Left colon (tissue), 2 donors: ENCODE measurements around the gene MANF. TPM values are rescaled to one million over a fixed set of nuclear protein-coding genes. Genes with fewer than 3 reads are reported as not detected.
"Not testable (repeated sequence)": the region's sequence is repeated elsewhere in the genome, so short reads cannot be mapped to it uniquely, and the experiment has no call there.

Experiments used
- ATAC-seq: fragments of 200-7000 bp; cut with Tn5 transposase; one replicate; pipeline ENCODE4 v1.9.1; 2020; ENCODE audit warnings: mild to moderate bottlenecking, moderate library complexity
- DNase-seq, 2 donors: peaks; one replicate each; pipeline ENCODE4 v3.0.0-alpha.2; 2020
- intact Hi-C, 2 donors: fragments of 100-400 bp; cut with DNase I in 1 of 2; cut with micrococcal nuclease in 1 of 2; formaldehyde crosslinking; loops; one replicate each; pipeline versions ENCODE4 v1.11.2 to v1.14.0; 2022; cut with DNase I, micrococcal nuclease
- total RNA-seq, 2 donors: library from RNA; stranded (reverse); fragmentation: NEBNext Ultra II Directional; extraction: Animal tissue kit (Norgen Biotek cat#: 25700); gene quantifications; one replicate each; pipeline ENCODE4 v1.2.1, GENCODE V29; 2021
- donor health status: DM: no; HTN: no; CAD: no.
- donor health status: DM: yes; HTN: yes; CAD: no.

The MANF gene
- total RNA-seq, 2 donors from 2014 or later, result 62.7 to 83.4 TPM

DNA sequence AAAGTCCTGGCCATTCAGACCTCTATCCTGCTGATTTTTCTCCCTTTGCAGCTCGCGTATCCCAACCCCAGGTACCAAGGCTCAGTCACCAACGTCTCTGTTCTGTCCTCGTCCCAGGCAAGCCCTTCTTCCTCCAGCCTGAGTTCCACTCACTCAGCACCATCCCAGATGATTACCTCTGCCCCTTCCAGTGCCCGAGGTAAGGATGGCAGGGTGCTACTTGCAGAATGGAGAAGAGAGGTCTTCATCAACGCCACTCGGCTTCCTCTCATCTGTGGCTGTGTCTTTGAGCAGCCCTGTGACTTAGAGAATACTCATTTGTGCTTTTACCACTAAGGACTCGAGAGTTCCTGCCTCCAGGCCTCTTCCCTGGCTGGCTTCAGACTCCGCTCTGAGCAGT is 22.6 kb upstream of the MANF start:
- DNase-seq (no peak), ATAC-seq (no peak)
- intact Hi-C loops, result no loop called here

DNA sequence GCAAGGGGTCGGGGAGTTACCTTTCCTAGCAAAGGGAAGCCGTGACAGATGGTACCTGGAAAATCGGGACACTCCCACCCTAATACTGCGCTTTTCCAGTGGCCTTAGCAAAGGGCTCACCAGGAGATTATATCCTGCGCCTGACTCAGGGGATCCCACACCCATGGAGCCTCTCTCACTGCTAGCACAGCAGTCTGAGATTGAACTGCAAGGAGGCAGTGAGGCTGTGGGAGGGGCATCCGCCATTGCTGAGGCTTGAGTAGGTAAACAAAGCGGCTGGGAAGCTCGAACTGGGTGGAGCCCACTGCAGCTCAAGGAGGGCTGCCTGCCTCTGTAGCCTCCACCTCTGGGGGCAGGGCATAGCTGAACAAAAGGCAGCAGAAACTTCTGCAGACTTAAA is 16.8 kb upstream of the MANF start:
- DNase-seq, ATAC-seq, intact Hi-C loops: not testable (repeated sequence)

DNA sequence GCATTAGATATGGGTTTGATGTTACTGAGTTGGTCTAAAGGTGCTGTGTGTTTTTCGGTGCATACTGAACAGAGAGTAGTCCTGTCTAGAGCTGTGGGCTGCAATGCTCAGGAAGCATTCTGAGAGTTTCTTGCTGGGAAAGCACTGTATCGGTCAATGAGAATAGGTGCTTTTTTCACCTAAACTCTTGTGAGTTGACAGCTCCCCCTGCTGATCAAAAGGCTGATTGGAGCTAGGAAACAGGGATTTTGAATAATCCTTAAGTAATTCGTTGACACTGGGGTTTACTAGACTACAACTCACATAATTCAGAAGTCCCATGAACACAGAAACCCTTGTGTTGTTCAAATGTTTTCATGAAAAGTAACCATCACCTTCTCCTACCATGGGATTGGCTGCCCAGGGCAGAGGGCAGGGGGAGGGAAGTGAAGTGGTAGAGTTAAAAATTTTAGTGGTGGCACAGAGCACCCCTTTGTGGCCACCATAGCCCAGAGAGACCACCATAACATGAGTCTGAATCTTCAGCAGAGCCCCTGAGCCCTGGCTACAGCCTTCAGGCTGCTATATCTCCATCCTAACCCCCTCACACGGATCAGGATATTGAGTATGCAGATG is 13.0 kb upstream of the MANF start:
- ATAC-seq (peak; percentile 66), DNase-seq (peak; percentile 25 to 70)
- intact Hi-C loops, result no loop called here

DNA sequence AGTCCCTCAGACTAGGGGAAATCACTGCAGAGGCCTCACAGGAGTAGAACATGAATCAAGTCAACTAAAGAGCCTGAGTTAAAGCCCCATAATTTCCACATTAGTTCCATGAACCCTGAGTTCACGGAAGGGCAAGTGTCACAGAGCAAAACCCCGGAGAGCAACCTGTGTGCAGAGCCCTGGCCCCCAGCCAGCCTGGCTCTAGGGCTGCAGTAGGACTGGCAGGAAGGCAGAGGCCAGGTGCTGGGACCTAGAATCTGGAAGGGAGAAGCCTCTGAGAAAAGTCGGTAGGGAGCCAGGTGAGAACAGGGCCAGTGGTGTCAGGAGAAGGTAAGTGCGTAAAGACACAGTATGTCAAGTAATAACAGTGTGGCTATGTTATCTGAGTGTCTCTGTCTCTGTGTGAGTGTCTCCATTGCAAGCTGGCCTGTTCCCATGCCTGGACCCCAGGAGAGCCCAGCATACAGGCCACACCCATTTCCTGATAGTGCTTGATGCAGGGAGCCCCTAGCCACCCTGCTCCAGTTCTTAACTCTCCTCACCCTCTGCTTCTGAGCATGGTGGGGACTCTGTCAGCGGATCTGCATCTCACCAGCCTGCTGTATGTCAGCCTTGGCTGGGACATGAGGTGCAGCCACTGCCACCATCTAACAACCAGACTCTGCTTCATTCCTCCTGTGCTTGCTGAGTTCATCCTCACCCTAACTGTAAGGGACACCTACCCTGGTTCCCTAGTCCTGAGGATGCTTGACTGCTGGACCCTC is 11.3 kb upstream of the MANF start:
- intact Hi-C loops, result no loop called here
- DNase-seq, result peak in 1 of 2 donors; percentile 2
- ATAC-seq, result no peak

- no peak for ATAC-seq
- peak in 1 of 2 donors; percentile 4 for DNase-seq
Observed at GRCh38 chr3:51374456-51374855, 10.6 kb upstream of the MANF start.

DNA sequence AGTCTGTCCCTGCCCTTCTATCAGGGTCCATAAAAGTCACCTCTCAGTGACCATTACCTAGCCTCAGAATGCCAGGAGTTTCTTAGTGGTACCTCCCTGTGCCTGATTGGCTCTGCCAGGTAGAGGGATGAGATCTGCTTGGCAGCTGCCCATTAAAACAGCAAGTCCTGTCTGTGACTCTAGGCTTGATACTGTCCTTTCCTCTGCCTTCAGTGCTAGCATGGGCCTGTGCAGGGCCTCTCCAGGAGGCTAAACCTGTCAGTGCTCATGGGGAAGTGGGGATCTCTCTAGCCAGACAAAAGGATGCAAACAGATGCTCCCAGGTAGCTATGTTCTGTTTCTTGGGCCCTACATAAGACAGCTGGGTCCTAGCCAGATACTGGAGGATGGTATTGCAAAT is 10.0 kb upstream of the MANF start:
- no peak for DNase-seq
- intact Hi-C loops, result no loop called here
- no peak for ATAC-seq

More at GRCh38 chr3:51374456-51374855, 10.6 kb upstream of the MANF start:
- intact Hi-C loops, result no loop called here

GRCh38 chr3:51375571-51375970 is 9.5 kb upstream of the MANF start:
- DNase-seq (peak in 1 of 2 donors; percentile 12), ATAC-seq (no peak)
- intact Hi-C loops, result no loop called here

DNA sequence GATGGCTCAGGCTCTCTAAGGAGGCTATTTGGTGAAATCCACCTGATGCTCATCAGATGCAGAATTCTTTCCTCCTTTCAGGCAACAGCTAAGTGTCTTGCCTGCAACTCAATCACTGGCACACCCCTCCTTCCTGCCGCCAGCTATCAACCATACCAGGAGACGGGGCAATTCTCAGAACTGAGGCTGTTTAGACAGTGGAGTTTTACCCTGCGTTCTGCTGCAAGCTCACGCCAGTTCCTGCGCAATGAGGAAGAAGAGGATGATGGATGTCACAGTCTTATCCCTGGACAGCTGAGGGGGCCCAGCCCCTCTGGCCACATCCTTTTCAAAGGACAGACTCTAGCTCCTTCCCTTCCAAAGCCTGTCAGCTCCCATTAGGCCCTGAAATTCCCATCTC is 7.0 kb upstream of the MANF start:
- no peak for ATAC-seq
- no peak for DNase-seq
- intact Hi-C loops, result no loop called here

DNA sequence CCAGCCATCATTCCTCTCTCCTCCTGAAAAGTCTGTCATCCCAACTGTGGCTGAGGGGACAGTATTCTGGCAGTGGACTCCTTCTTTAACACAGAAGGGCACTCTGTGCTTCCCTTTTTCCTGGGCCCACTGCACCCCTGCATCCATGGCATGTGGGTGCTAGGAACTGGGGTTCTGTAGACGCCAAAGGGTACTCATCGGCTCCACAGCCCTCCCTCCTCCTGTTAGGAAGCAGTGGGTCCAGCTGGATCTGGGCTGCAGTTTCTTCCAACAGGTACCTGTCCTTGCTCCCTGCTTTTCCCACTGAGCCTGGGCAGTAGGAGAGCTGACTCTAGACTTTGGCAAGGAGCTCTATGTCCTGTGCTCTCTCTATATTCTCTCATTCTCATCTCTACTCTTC is 6.4 kb upstream of the MANF start:
- no peak for ATAC-seq
- no peak for DNase-seq
- intact Hi-C loops, result no loop called here

DNA sequence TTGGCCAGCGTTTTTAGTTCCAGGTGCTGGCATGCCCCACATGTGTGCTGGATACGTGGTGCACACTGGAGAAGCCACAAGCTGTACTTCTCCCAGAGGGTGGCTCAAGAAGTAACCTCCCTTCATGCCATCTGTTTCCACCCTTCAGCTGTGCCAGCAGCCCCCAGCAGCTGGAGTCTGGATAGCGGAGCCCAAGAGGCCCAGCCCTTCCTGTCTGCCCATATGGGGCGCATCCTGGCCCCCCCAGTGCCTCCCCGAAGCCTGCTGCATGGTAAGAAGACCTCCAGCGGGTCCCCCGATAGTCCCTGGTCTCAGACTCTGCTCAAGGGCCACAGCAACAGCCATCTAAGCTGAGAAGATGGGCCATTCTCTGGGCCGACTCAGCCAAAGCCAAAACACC is 5.8 kb upstream of the MANF start:
- no peak for ATAC-seq
- intact Hi-C loops, result no loop called here
- no peak for DNase-seq

DNA sequence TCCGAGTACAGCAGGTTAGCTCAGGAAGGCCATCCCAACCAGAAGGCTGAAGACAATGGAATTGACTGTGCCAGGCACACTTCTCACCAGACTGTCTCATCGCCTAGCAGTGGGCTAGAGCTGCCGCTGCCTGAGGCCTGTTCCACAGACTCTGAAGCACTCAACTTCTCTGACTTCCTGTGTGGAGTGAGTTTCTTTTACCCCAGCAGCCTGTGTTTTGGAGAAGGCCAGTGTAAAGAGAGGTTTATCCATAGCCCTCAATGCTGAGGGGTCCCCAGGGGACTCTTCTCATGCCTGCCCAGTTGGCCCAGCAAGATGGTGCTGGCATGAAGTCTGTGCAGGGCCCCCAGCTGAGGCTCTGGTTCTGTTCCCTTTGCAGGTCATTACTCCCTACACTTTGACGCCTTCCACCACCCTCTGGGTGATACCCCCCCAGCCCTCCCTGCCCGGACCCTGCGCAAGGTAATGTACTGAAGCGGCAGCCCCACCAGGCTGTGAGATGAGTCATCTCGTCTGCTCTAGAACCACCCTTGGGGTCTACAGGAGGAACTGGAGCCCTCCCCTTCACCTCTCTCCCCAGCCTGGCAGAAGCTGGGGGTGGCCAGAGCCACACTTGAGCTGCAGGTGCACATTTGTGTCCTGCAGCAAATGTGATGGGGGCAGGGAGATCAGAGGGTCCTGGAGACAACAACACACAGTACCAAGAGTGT is 5.2 kb upstream of the MANF start:
- DNase-seq (no peak), ATAC-seq (no peak)
- intact Hi-C loops, result no loop called here

GRCh38 chr3:51380601-51381332 is 4.3 kb upstream of the MANF start:
- intact Hi-C loops, result no loop called here
- DNase-seq (no peak), ATAC-seq (no peak)

DNA sequence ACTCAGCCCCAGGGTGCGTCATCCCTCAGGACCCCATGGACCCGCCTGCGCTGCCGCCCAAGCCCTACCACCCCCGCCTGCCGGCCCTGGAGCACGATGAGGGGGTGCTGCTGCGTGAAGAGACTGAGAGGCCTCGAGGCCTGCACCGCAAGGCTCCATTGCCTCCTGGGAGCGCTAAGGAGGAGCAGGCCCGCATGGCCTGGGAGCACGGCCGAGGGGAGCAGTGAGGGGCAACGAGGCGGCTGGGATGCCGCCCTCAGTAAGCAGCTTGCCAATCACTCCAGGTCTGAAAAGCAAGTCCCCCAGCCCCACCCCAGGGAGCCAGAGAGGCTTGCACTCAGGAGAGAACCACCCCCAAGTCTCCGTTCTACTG is 3.8 kb upstream of the MANF start:
- intact Hi-C loops, result no loop called here
- DNase-seq (no peak), ATAC-seq (no peak)

GRCh38 chr3:51382076-51382745 is 2.9 kb upstream of the MANF start:
- DNase-seq (no peak), ATAC-seq (no peak)
- intact Hi-C loops, result no loop called here

DNA sequence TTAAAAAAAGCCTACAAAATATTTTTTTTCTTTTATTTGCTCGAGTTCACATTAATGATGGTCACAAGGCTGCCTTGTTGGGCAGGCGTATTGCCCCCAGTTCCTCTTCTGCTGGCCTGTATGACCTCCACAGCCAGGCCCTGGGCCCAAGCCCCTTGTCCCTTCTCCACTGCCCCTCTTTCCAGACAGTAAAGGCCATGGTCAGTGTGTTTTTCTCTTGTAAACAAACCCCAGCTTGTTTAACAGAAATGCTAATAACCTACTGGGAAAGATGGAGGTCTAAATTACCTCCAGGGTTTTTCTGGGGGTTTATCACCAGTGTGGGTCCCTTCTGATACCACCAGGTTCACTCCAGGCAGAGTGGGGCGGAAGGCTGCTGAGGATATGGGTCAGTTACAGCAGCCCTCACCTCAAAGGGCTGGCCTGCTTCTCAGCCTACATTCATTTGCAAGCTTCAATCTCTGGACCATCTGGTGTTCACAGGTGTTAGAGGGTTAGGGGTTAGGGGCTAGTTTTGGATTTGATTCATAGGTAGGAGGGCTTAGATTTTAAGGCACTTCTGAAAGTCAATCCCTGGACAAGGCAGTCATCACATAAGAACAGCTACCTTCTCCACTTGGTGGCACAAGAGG is 2.0 kb upstream of the MANF start:
- intact Hi-C loops, result no loop called here
- no peak for DNase-seq
- no peak for ATAC-seq

GRCh38 chr3:51384055-51384725 is 901 bp upstream of the MANF start:
- ATAC-seq, result peak; percentile 29
- intact Hi-C loops, result no loop called here
- peak in 1 of 2 donors; percentile 39 for DNase-seq

DNA sequence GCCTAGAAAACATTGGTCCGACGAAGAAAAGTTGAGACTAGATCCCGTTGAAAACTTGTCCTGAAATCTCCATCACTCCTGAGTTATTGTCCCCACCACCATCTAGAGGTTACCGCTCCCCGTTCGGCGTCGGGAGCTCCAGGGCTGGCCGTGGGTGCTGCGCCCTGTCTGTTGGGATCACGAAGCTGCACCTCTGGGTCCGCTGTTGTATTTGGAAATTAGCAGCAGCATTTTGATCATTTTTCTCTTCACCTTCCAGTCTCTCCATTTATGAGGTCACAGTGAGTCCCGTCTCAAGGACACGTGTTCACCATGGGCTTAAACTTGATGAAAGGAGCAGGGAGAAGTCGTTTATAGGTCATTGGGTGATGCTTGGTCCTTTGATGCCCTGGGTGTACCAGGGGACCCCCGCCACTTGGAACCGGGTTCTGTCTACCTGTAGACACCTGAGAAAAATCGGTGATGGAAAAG is 565 bp downstream of the MANF start:
- DNase-seq (no peak), ATAC-seq (no peak)
- intact Hi-C loops, result loop anchor here in 1 of 2 donors (5.0 kb wide), 1 partner anchor 768 kb away; the partner anchor contains the start of gene MAPKAPK3
